IMR-90 (cell line): Measurements from ENCODE around the gene SDF2L1.

Source experiments
- FOS ChIP-seq: fragments of 150-350 bp; IDR thresholded peaks from 2 replicates; pipeline ENCODE4 v1.6.1; 2016; ENCODE audit warnings: low read depth, low read length
- POLR2A ChIP-seq: IDR thresholded peaks from 2 replicates; pipeline ENCODE4 v1.6.1; 2012; ENCODE audit warnings: mild to moderate bottlenecking, low read depth, low read length
- TF ChIP-seq, protein P1 (sequence below): conservative IDR thresholded peaks from 2 replicates; pipeline ENCODE4 v1.5.1; 2012; ENCODE audit warnings: mild to moderate bottlenecking, low read depth, low read length, improper control_type of control experiment

DNA sequence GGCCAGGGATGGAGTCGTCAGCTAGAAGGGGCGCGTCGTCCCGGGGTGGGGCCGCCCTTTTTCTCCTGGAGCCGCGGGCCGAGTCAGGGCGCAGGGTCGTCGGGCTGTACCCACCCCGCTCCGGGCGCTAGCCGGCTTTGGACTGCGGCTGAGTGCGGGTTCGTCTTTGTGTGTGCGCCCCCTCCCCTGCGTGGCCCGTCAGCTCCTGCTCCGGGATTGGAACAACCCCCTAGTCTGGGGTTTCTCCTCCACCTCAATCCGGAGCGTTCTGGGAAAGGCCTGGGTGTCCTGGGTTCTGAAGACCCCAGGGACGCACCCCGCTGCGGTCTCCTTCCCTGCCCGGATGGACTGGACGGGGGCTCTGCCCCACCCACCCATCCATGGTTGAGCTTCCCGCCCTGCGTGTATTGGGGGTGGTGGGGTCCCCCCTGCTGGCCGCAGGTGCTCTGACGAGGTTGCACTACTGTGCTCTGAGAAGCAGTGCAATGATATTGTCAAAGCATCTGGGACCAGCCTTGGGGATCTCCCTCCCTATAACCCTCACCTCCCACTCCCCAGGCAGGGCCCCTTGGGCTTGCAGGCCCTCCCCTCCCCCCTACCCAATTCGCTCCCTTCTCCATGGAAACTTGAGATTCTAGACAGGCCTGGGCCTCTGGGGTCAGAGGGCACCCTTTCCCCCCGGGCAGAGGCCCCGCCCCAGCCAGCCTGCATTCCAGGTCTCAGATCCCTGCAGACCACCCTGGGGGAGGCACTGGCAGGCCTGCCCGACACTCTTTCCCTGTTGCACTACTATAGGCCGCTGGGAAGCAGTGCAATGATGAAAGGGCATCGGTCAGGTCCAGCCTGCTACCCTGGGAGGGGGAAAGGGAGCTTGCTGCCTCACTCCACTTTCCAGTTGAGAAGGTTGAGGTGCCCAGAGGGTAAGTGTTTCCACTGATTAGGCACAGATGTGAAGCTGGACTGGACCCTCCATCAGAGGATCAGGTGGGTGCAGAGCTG lies 10.7 kb downstream of the SDF2L1 start:
- TF ChIP-seq POLR2A: no peak
- TF ChIP-seq, protein P1, sequence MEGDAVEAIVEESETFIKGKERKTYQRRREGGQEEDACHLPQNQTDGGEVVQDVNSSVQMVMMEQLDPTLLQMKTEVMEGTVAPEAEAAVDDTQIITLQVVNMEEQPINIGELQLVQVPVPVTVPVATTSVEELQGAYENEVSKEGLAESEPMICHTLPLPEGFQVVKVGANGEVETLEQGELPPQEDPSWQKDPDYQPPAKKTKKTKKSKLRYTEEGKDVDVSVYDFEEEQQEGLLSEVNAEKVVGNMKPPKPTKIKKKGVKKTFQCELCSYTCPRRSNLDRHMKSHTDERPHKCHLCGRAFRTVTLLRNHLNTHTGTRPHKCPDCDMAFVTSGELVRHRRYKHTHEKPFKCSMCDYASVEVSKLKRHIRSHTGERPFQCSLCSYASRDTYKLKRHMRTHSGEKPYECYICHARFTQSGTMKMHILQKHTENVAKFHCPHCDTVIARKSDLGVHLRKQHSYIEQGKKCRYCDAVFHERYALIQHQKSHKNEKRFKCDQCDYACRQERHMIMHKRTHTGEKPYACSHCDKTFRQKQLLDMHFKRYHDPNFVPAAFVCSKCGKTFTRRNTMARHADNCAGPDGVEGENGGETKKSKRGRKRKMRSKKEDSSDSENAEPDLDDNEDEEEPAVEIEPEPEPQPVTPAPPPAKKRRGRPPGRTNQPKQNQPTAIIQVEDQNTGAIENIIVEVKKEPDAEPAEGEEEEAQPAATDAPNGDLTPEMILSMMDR: no peak
- TF ChIP-seq FOS: no peak
